Heart right ventricle (tissue), 16 donors: ENCODE measurements around the gene ACR. TPM values are rescaled to one million over a fixed set of nuclear protein-coding genes. Genes with fewer than 3 reads are reported as not detected.
A peak's percentile ranks its signal among the peaks of the same experiment; 100 is the strongest.

Source experiments
- ATAC-seq, 8 donors: fragments of 200-7000 bp; cut with Tn5 transposase; one replicate each; pipeline ENCODE4 v1.9.1; 2020; ENCODE audit warnings: mild to moderate bottlenecking in 8 of 8, moderate library complexity in 8 of 8, moderate number of reproducible peaks in 1 of 8
- DNase-seq, 2 donors: peaks; one replicate each; pipeline ENCODE4 v3.0.0-alpha.2; 2020
- H3K27ac ChIP-seq, 10 donors: fragments of 200-600 bp; sonication (generic) in 2 of 10; one replicate each; pipeline versions ENCODE4 v1.5.0 to v1.8.0; 2020 to 2022; ENCODE audit warnings: mild to moderate bottlenecking in 3 of 10
- H3K27me3 ChIP-seq, 7 donors: fragments of 200-600 bp; one replicate each; pipeline ENCODE4 v1.8.0; 2021 to 2022; ENCODE audit warnings: mild to moderate bottlenecking in 2 of 7
- H3K36me3 ChIP-seq, 9 donors: fragments of 200-600 bp; sonication (generic) in 1 of 9; one replicate each; pipeline versions ENCODE4 v1.5.0 to v1.8.0; 2020 to 2022; ENCODE audit warnings: mild to moderate bottlenecking in 2 of 9
- H3K4me1 ChIP-seq, 9 donors: fragments of 200-600 bp; sonication (generic) in 1 of 9; one replicate each; pipeline versions ENCODE4 v1.5.0 to v1.8.0; 2020 to 2022; ENCODE audit warnings: mild to moderate bottlenecking in 4 of 9
- H3K4me3 ChIP-seq, 10 donors: fragments of 200-600 bp; sonication (generic) in 2 of 10; one replicate each; pipeline versions ENCODE4 v1.5.0 to v1.8.0; 2020 to 2022; ENCODE audit warnings: mild to moderate bottlenecking in 7 of 10, moderate library complexity in 2 of 10
- H3K9me3 ChIP-seq, 11 donors: fragments of 200-600 bp in 10 of 11; sonication (generic) in 2 of 11; one replicate each; pipeline versions ENCODE4 v1.5.0 to v1.8.0; 2013 to 2022; ENCODE audit warnings: mild to moderate bottlenecking in 2 of 11, control low read depth in 1 of 11, moderate library complexity in 1 of 11
- CTCF ChIP-seq, 9 donors: fragments of 200-600 bp; sonication (generic) in 2 of 9; IDR thresholded peaks; one replicate each; pipeline versions ENCODE4 v1.5.0 to v1.8.0; 2021 to 2022; ENCODE audit warnings: antibody characterized with exemption in 9 of 9, mild to moderate bottlenecking in 5 of 9, moderate library complexity in 1 of 9
- WGBS, 2 donors: extraction: QIAGEN DNeasy Blood & Tissue Kit; methylation state at CpG; one replicate each; pipeline ENCODE4 v1.1.7; 2013; ENCODE audit warnings: inconsistent platforms in 1 of 2; 5-methylcytosine and 5-hydroxymethylcytosine counted together
- intact Hi-C, 10 donors: fragments of 100-400 bp; cut with DNase I; formaldehyde crosslinking; loops; one replicate each; pipeline versions ENCODE4 v1.11.1 to v1.14.2; 2022
- polyA plus RNA-seq, 2 donors: library from polyadenylated mRNA; stranded (reverse); fragments of 200-250 nt; gene quantifications; one replicate each; pipeline ENCODE4 v1.2.3, GENCODE V29; 2013
- total RNA-seq, 10 donors: library from RNA; stranded (reverse); fragmentation: NEBNext Ultra II Directional in 3 of 10; extraction: Animal tissue kit (Norgen Biotek cat#: 25700) in 3 of 10; gene quantifications; one replicate each; pipeline versions ENCODE4 v1.2.1 to v1.2.4, GENCODE V29; 2021 to 2023
- donor health status: Arrhythmogenic right ventricular cardiomyopathy.
- donor health status: ischemic (EF 13 %, LVEDD 7.1; RV severe dilation, severe dysfunction).
- donor health status: healthy with polysubstance abuse.
- donor health status: DM: no; HTN: yes; CAD: no.
- donor health status: DM: no; HTN: no; CAD: no.
- donor health status: ischemic (EF 25% LVEDD 6.9; RV normal size, moderate dysfunction).
- donor health status: ischemic (EF 25% LVEDD 5.7; RV mildly dilated, moderate dysfunction).
- donor health status: healthy.
- donor health status: DM: yes; HTN: yes; CAD: no.
- donor health status: Ischemic cardiomyopathy.
- donor health status: ischemic (EF 35%, LVEDD 5.7; RV mildly dilated, moderate dysfunction).
- donor health status: nonischemic (EF 11% LVEDD 7.7; RV severe dilation, severe dysfunction).
- donor health status: DM: yes; HTN: yes; CAD: no.
- donor health status: PGD.
- donor health status: ischemic (EF 29% LVEDD 5.4; RV normal size, mild dysfunction).
- donor health status: nonischemic (EF 23%, LVEDD 6.1; RV moderate dilation, normal function).

The ACR gene
- total and polyA plus RNA-seq, 12 donors: 0.13 to 1.1 (median 0.50) TPM; not detected in 1

- Histone ChIP-seq H3K9me3 (no peaks in the 10 kb centered on the region), H3K4me1 (peaks cover 0 to 58% (median 21%) of the 10 kb centered on the region in 9 donors), H3K27me3 (peaks cover 0 to 57% (median 24%) of the 10 kb centered on the region in 7 donors), H3K4me3 (no peak overlapping the region), H3K36me3 (peaks cover 0 to 24% (median 0%) of the 10 kb centered on the region in 9 donors), H3K27ac (no peak overlapping the region)
- intact Hi-C loops: no loop called here
- ATAC-seq (no peak), DNase-seq (peak in 1 of 2 donors; percentile 2)
- WGBS, 2 donors: 75 to 80% methylated on average over 12 of the region's 12 CpGs
- no peak for TF ChIP-seq CTCF (IDR thresholded peaks at IDR 0.05)
These were observed 5.3 kb upstream of the ACR start for GRCh38 chr22:50732681-50733080.

DNA sequence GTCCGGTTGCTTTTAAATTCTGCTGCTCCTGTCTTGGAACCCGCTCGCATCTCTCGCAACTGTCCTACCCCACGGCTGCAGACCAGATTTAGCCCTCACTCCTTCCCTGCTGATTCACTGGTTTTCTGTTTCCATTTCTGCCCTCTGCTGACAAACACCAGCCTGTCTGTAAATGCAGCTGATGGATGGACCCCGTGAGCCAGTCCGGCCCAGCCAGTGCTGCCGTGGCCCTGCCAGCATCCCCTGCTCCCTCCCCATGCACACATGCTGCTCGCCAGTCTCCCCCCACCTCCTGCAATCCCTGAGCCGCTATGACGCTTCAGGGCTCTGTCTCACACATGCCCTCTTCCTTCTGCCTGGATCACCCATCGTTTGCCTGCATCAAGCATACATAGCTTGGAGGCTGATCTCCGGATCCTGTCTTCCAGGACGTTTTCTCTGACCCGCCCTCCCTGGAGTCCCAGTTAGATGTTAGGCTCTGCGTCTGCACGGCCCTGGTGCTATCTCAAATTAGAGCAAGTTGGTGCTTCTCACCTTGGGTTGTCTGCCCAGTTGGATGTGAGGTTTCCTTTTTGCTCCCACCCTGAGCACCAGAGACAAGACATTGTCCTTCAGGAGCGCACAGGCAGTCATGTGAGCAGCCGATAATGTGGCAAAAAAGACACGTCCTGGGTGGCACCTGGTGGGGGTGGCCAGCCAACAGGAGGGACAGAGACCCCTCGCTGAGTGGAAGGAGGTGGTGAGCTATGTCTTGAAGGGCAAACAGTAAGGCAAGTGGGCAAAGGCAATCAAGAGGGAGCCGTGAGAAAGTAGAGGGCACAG is 4.3 kb upstream of the ACR start:
- DNase-seq (peak; percentile 6 to 9), ATAC-seq (peak in 1 of 8 donors; percentile 13)
- Histone ChIP-seq H3K36me3 (peaks cover 0 to 13% (median 0%) of the 10 kb centered on the region in 9 donors), H3K27ac (no peak overlapping the region), H3K27me3 (peaks cover 0 to 66% (median 24%) of the 10 kb centered on the region in 7 donors), H3K4me3 (no peak overlapping the region), H3K4me1 (peaks cover 0 to 48% (median 19%) of the 10 kb centered on the region in 9 donors), H3K9me3 (no peaks in the 10 kb centered on the region)
- TF ChIP-seq CTCF (IDR thresholded peaks at IDR 0.05): no peak
- intact Hi-C loops: no loop called here
- WGBS, 2 donors: 32 to 33% methylated on average over 22 of the region's 22 CpGs

DNA sequence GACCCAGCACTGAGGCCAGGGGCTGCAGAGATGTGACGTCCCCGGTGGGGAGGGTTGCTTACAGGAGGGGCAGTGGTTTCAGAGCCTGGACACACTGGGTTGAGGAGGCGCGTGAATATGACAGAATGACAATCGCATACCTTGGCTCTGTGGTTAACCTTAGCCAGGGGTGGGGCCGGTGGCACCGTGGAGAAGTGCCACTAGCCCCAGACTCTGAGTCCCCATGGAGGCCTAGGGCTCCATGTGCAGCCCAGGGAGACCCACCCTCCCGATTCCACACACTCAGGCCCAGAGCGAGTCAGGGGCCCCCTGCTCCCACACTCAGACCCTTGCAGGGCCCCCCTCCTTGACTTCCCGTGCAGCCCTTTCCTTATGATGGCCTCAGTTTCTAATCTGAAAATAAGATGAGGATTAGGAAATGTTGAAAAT is 3.6 kb upstream of the ACR start:
- Histone ChIP-seq H3K4me1 (peaks cover 0 to 44% (median 19%) of the 10 kb centered on the region in 9 donors), H3K27me3 (peaks cover 0 to 69% (median 24%) of the 10 kb centered on the region in 7 donors), H3K9me3 (no peaks in the 10 kb centered on the region), H3K36me3 (peaks cover 0 to 8% (median 0%) of the 10 kb centered on the region in 9 donors), H3K27ac (no peak overlapping the region), H3K4me3 (no peak overlapping the region)
- peak; percentile 2 to 11 for DNase-seq
- intact Hi-C loops: no loop called here
- TF ChIP-seq CTCF (IDR thresholded peaks at IDR 0.05): no peak
- ATAC-seq: no peak
- WGBS, 2 donors: 77% methylated on average over 10 of the region's 10 CpGs

- H3K4me3 ChIP-seq: no peak overlapping the region
- peaks cover 0 to 36% (median 14%) of the 10 kb centered on the region in 9 donors for H3K4me1 ChIP-seq
- no peak for ATAC-seq
- no peaks in the 10 kb centered on the region for H3K36me3 ChIP-seq
- H3K27ac ChIP-seq: no peak overlapping the region
- TF ChIP-seq CTCF (IDR thresholded peaks at IDR 0.05): no peak
- peak in 1 of 2 donors; percentile 4 for DNase-seq
- H3K9me3 ChIP-seq: no peaks in the 10 kb centered on the region
- H3K27me3 ChIP-seq: peaks cover 0 to 63% (median 24%) of the 10 kb centered on the region in 7 donors
- intact Hi-C loops: no loop called here
- 90 to 92% methylated on average over 13 of the region's 13 CpGs for WGBS, 2 donors
These were observed 2.8 kb upstream of the ACR start for GRCh38 chr22:50734986-50735738.
